Eye (tissue), 1 donor: Measurements from ENCODE around the gene FBN1.
A peak's percentile ranks its signal among the peaks of the same experiment; 100 is the strongest.

ENCODE experiments used
- DNase-seq: peaks from one replicate; pipeline ENCODE4 v3.0.0-alpha.2; 2015

Gene FBN1

DNA sequence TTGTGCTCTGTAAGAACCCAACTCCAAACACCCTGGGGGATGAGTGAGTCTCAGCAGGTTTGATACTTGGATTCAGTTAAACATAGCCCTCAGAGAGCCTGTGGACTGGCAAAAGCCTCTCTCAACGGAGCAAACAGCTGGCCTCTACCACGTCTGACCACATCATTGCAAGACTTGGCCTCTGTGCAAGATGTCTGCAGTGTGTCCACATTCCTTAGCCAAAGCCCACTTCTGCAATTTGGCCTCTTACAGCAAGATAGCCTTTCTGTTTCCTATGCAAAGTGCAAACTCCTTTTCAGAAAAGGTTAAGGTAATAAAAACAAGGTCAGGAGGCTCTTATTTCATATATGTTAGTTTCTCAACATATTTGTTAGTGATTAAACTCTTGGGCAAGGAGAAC, 27.9 kb downstream of the FBN1 start:
- no peak for DNase-seq

DNA sequence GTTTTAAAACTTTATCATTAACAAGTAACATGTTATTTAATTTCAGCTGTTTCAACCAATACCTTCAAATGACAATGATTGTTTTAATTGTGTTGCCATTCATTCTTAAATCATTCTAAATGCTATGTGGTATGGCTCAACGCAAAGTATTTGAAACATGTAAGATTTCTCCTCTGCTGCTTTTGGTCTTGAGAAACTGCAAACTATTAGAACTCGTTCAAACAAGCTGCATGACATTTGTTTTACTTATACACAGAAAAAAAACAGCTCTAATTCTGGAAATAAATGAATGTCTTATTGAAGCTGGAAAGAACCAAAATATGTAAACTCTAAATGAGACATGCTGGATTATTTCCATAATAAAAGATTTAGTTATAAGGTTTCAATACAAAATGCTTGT, 29.3 kb downstream of the FBN1 start:
- DNase-seq = no peak

DNA sequence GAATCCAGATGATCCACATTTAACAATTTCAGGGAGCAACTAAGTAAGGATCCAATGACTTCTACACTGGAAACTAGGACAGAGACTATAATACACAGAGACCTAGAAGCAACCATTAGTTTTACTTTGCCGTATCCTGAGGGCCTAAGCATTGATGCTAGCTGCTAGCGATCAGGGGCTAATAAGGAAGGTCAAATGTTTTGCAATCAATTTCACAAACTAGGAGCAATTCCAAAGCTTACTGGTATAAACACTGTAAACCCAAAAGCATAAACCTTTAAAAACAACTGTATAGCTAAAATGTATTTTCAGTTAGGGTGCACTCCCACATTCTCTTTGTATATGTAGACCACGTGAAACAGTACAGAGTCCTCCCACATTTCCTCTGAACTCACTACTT, 31.5 kb downstream of the FBN1 start:
- DNase-seq = no peak

DNA sequence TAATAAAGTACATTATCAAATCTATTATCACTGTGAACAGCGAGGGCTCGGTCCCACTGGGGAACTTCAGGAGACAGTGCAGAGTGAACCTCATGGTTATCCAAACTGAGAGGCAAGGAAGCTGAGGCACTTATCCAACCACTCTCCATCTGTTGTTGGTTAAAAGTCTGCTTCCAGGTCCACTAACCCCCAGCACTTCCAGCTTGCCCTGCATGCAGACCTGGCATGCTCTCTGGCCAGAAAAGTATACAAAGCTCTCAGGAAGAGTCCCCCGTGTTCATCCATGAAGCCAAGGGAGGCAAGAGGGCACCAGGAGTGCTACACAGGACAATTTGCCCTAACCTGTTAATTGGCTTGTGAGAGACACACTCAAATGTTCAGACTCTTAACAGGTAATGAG, 36.0 kb downstream of the FBN1 start:
- no peak for DNase-seq

DNA sequence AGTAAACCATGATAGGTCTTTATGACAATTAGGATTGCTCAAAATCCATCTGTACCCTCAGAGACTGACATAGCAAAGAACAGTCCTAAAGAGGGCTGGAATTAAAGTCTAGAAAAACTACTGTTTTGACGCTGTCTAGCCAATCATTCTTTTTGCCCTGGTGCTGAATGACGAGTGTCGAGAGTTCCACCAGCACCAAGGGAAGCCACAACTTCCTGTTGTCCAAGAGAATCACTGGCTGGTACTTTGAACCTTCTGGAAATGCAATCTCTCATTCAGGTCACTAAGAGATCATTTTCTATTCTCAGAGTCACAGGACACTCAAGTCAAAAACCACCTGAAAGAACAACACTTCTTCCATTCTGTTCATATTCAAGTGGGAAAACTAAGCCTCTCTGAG, 37.7 kb downstream of the FBN1 start:
- DNase-seq = no peak

DNA sequence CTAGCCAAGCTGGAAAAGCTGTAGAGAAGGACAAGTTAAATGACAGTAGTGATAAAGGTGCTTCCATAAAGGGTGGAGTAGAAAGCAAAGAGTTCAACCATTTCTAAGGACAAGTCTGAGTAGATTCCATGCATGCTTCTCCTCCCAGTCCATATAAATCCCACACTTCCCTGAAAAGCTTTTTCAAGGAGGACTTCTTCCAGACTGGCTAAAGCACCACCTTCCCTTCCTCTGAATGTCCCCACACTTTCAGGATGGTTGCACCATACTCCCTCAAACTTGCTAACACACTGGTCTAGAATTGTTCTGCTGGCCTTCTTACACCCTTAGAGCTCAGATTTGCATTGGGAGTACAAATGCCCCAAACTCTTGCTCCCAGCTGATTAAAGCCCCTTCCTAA, 40.9 kb downstream of the FBN1 start:
- DNase-seq = no peak

DNA sequence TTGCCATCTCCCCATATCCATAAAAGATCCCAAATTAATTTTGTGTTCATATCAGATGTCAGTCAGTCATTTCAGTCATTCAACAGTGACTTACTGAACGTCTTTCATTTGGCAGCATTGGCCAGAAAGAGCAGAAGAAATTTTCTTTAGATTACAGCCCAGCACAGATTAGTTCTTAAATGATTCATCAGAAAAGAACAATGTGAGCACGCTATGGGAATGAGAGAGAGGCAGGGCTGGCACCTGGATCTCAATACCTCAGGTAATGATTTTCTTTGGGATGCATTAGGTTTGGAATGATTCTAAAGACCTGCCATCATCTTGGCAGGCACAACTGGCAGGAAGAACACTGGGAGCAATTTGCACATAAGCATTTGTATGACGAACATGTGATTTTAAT, 41.6 kb downstream of the FBN1 start:
- DNase-seq = no peak

DNA sequence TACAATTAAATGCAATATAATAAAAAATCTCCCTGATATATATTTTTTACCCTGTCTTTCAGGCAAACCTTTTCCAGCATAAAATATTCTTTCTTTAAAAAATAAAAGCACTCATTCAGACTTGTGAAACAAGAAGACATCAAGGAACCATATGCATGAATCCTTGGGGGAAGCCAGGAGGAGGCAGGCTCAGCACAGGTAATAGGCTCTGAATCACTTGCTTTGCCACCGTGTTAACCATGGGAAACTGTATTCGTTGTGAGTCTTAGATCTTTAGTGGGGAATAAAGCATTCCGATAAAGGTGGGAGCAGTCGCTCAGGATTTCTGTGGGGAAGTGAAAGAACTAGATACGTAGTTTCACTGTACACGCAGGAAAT, 42.4 kb downstream of the FBN1 start:
- DNase-seq = no peak

DNA sequence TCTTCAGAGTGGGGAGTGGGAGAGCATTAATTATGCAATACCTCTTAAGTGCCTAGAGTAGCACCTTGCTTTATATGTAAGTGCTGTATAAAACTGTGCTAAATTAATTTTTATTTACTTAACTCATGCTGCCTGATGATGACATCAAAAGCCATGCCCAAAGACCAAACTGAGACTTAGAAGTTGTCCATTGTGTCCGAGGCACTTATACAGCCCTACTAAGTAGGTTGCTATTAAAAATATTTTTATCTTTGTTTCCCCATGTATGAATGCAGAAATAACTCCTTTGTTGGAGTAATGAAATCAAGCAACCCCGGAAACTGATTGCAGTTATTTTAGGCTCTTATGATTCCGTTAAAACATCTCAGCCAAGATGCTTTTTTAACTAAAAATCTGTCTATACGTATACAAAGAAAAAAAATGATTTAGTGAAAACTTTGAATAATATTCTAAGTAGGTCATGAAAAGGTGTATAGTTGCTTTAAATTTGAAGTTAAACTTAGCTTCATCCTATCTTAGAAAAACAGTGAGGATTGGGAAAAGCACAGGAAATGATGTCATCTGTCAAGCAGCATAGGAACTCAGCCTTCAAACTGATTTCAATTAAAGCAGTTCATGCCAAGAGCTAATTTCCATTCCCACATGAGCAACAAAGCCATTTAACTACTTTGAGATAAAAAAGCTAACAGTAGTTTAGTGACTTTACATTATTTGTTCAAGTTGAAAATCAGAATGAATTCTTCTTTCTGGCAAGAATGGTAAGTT, 43.0 kb downstream of the FBN1 start:
- DNase-seq = peak; percentile 70

DNA sequence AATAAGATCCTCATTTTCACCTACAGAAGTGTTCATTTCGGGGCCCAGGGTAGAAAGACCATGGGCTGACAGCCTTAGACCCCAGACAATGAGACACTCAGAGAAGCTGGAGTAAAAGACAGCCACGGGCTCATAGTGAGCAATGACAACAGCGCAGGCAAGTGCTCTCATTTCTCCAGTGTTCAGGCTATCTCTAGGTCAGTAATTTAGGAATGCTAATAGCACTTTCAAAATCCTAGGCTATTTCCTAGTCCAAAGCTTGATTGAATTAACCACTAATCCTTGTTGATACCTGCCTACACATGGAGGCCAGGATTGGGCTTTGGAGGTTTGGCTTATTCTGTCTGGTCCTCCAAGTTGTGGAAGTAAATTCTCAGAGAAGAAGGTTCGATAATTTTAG, 44.4 kb downstream of the FBN1 start:
- DNase-seq = no peak

DNA sequence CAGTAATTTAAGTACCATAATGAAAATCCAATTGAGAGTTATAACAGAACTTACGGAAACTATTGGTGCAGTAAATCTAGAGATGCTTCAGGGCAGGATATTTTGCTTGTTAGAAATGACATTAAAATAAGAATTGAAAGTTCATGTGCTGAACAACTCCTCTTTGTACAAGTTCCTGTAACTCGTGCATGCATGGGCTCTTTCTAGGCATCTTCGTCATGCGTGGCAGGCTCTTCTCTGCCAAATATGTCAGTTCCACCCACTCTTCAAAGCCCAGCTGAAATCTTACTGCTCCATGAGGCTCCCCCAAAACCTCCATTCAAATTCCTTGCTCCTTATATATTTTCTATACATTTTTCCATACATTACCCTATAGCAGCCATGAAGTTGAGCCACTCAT, 48.7 kb downstream of the FBN1 start:
- no peak for DNase-seq

DNA sequence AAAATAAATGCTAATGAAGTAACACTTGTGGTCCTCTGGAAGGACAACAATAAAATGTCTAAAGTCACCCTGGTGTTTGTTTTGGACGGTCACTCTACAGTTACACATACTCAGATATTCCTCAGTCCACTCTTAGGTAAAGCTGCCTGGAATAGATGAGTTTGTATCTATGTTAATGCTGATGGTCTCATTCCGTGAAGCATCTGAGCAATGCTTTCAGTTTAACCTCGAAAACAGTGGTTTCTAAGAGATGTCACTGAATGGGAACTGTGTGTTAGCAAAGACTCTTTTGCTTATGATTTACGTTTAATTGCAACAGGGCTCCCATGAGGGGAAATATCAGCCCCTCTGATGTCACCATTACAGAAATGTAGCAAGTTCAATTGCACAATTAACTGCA, 49.1 kb downstream of the FBN1 start:
- no peak for DNase-seq

DNA sequence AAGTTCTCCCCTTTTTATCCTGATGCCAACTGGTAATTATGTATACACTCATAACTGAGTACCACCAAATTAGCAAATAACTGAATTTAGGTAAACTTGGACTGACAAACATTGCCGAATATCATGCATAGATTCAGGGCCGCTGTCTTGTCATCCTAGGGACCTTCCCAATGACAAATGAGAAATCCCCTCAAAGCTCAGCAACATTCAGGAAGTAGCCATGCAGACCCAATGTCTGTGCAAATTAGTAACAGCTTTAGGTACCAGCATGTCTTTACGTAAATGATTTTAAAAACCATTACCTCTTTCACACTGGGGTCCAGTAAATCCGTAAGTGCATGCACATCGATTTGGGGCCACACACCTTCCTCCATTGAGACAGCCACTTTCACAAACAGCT, 49.5 kb downstream of the FBN1 start:
- DNase-seq = no peak

DNA sequence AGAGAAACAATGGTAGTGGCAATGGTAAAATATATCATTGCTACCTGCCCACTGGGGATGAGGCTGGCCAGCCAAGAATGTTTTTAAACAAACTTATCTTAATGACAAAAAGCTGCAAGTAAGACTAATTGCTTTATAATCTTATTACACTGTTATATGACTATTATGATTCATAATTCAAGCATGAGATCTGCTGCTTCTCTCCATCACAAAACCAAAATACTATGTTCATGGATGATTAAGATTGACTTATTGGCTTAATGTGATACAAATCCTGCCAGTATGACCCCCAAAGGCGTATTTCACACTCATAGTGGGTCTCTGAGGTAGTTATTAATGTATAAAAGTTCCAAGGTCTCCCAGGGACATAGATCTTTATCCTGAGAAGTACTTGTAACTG, 52.6 kb downstream of the FBN1 start:
- DNase-seq = no peak

DNA sequence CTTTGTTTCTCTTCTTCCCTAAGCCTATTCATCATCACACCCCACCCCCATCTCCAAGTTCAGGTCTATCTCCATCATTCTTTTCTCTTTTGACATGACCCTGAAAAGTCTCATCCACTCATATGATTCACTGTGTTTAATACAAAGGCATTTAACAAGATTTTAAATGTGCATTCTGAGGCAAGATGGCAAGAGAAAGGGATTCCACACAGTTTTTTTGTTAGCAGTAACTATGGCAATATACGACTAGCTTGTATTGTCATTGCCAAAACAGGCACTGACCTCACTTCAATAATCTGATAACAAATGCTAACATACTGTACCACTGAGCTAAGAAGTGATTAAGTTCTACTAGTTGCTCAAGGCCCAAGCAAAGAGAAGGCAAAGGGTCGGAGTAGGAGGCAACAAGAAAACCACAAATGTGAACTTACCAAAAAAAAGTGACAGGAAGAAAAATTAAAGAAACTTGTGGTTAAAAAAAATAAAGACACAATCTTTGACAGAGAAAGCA, 53.2 kb downstream of the FBN1 start:
- DNase-seq = no peak

DNA sequence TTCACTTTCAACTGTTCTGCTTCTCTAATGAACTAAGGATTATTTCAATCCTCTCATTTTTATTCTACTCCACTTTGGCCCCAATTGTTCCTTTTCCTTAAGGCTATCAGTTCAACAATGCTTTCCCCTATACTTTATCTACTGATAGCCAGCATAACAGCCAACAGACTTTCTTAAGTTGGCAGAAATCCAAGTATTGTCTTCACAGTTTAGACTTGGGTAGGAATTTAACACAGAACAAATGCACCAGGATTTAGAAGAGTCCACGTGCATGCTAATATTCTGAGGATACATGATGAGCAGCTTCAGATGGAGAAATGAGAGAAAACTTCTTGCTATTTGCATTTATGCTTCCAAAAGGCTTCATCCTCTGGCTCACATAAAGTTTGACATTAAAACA, 54.8 kb downstream of the FBN1 start:
- DNase-seq = no peak

DNA sequence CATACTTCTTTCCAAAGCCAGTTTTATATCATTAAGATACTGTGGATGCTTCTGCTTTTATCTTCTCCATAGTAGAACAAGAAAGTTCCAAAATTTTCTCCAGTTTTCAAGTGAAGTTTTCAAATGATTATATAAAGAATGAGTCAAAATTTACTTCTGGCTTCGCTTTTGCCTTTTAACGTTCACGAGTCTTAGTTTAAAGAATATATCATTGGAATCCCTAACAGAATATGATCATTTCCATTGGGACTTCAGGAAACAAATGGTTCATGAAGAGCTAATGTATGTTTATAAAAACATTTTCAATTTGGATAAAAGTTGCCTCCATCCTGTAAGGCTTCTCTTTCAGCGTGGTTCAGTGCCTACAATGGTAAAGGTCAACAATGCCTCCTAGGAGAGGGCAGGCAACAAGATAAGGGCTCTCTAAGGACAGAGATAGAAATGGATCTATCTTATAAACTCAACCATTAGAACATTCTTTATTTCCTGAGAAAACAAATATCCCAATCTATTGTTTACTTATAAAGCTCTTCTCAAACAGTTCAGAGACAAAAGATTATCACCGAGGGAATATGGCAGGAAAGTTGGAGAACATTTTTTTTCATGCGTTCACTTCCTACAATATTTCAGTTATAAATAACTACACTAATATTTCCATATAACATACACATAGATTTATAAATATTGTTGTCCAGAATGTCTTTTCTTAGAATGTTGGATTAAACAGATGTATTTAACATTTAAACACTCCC, 60.5 kb downstream of the FBN1 start:
- DNase-seq = no peak

DNA sequence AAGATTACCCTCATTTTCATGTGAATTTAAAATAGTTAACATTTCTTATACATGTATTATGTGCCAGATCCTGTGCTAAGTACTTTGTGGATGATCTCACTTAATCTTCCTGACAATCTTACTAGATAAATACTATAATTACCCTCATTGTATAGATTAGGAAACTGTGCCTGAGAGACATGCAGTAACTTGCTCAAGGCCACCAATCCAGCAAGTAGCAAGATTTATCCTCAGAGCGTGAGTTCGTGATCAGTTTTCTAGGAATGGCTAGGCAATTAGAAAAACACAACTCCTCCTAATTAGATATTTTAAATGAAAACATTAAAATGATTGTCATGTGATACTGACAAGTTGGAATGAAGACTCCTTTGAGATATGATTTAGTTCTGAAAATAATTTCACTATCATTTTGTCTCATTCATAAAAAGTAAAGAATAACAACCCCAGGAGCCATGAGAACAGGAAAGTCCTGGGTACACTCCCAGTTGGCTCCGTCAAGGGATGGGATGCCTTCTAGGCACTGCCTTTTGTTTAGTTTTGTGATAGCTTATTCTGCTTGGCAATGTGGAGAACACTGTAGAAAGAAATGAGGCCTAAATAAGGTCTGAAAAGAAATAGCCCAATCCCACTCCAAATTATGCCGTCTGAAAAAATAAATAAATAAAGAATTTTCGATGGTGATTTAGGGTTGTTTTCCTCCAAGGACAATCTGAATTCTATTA, 61.3 kb downstream of the FBN1 start:
- DNase-seq = no peak

DNA sequence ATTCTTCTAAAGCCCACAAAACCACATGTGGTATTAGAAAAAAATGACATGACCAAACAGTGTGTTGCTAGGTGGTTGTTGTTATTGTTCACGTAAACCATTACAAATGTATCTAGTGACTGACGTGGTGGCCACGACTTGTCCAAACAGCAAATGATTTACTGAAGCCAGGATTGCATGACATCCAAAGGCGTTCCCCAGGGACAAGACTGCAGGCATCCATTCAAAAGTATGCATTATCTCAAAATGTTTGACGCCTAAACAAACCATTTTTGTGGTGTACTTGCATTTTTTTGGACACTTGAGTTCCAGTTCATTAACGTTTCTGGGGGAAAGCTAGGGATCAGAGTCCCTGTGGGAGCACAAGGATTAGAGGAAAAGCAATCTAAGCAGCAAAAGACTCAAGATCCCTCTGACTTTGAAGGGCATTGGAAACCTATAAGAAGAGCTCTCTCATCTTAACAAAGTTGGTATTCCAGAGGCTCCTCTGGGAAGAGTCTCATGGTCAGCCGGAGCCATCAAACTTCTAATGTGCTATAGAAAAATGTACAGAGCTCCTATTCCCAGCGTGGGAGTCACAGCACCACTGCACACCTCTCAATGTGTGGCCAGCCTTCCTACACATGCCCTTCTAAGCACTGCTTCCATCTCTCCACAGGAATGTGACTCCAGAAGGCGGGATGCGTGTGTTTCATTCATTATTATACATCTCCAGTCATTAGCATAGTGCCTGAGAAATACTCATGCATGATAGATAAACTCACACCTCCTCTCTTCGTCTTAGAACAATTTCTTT, 62.9 kb downstream of the FBN1 start:
- DNase-seq = no peak

DNA sequence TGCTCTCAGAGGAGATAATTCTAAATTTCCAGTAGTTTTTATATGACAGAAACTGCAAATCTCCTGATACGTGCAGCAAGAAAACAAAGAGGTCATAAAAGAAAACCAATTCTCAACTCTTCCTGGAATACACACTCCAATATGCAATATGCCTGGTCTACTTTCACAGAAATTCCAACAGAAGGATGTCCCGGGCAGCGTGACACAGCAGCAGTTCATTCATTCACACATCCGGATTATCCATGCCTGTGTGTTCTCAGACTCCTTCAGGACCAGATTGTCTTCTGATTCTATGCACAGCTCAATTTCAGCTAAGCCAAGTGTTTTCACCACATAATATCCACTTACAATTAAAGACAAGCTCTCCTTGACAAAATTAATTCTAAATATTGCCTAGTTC, 64.3 kb downstream of the FBN1 start:
- DNase-seq = no peak

DNA sequence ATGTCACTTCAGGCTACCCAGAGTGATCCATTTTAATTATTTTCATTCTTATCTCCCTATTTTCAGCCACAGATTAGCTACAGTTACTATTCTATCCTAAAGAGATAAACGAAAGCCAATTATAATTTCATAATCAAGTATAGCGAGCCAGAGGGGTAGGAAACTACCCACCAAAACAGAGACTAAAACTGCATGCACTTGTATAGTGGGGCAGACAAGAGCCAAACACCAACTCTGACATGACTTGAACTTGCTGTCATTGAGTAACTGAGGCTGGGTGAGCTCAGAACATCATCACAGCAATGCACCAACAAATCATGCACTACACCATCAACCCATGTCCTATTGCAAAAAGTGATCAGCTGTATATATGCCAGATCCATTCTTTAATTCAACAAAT, 64.8 kb downstream of the FBN1 start:
- DNase-seq = no peak

DNA sequence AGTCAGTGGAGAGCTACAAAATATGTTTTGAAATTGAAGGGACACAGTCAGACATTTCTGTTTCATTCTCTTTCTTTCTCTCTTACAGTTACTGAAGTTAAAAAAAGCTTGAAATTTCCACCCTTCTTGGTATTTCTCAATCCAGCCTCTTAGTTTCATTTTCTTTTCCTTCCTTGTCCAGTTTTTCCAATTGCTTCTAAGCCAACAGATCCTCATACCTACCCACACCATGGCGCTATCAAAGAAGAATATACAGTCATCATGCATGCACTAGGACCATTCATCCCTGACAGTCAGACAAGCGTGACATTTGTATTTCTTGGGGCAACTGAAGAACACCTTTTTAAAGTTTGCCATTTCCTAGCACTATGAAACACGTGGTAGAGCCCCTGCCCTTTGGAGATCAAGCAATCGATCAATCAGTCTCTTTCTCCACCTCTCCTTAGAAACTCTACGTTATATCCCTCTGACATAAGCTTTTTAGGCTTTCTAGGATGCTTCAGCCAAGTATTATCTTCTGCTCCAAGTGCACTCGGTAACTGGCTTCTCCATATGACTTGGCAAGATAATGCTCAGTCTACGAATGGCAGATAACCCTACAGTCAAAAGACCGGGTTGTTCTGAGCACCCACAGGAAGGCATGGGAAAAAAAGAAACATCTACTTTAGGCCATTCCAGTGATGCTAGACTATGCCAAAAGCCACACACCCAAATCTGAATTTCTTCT, 65.4 kb downstream of the FBN1 start:
- no peak for DNase-seq
